ENCODE data around the gene INPP5A.

GRCh38 chr10:132810141-132810806 lies 272.7 kb downstream of the INPP5A start:
- TF ChIP-seq EZH2 (IDR thresholded peaks at IDR 0.05; ENCODE audit: borderline replicate concordance, control insufficient read depth, low read depth, low read length) = no peak
- no peak for TF ChIP-seq TBL1XR1 (IDR thresholded peaks at IDR 0.05; ENCODE audit: low read depth, low read length)
- no peak for TF ChIP-seq YY1 (IDR thresholded peaks at IDR 0.05; ENCODE audit: low read depth, low read length)
- TF ChIP-seq MYC (IDR thresholded peaks at IDR 0.05; ENCODE audit: insufficient read depth, insufficient read length, insufficient replicate concordance, low read length, severe bottlenecking) = no peak
- no peak for TF ChIP-seq CTCF (IDR thresholded peaks at IDR 0.05 in 2 of 3, conservative IDR thresholded peaks at IDR 0.05 in 1 of 3; ENCODE audit: control insufficient read depth in 2 of 3, extremely low read depth in 1 of 3, insufficient read depth in 1 of 3, low read depth in 3 of 3, low read length in 3 of 3)
- no peak for TF ChIP-seq BHLHE40 (IDR thresholded peaks at IDR 0.05; ENCODE audit: borderline replicate concordance in 1 of 2, low read depth in 2 of 2, low read length in 1 of 2)
- TF ChIP-seq STAT1 (conservative IDR thresholded peaks at IDR 0.05) = no peak
- TF ChIP-seq CHD1 (IDR thresholded peaks at IDR 0.05; ENCODE audit: low read depth, low read length) = no peak
- TF ChIP-seq CEBPB (IDR thresholded peaks at IDR 0.05; ENCODE audit: borderline replicate concordance in 1 of 2, low read depth in 2 of 2, low read length in 2 of 2) = no peak
- no peak for TF ChIP-seq BRCA1 (IDR thresholded peaks at IDR 0.05; ENCODE audit: low read depth, low read length)
- TF ChIP-seq ZZZ3 (IDR thresholded peaks at IDR 0.05; ENCODE audit: control insufficient read depth, insufficient read length, low read depth) = no peak
- no peak for TF ChIP-seq PKNOX1 (IDR thresholded peaks at IDR 0.05)
- TF ChIP-seq TARDBP (IDR thresholded peaks at IDR 0.05; ENCODE audit: borderline replicate concordance) = no peak
- no peak for TF ChIP-seq POLR2AphosphoS5 (IDR thresholded peaks at IDR 0.05; ENCODE audit: low read length)

All from GM12878 (cell line).